ENCODE data around the gene STK11.

STK11 gene

DNA sequence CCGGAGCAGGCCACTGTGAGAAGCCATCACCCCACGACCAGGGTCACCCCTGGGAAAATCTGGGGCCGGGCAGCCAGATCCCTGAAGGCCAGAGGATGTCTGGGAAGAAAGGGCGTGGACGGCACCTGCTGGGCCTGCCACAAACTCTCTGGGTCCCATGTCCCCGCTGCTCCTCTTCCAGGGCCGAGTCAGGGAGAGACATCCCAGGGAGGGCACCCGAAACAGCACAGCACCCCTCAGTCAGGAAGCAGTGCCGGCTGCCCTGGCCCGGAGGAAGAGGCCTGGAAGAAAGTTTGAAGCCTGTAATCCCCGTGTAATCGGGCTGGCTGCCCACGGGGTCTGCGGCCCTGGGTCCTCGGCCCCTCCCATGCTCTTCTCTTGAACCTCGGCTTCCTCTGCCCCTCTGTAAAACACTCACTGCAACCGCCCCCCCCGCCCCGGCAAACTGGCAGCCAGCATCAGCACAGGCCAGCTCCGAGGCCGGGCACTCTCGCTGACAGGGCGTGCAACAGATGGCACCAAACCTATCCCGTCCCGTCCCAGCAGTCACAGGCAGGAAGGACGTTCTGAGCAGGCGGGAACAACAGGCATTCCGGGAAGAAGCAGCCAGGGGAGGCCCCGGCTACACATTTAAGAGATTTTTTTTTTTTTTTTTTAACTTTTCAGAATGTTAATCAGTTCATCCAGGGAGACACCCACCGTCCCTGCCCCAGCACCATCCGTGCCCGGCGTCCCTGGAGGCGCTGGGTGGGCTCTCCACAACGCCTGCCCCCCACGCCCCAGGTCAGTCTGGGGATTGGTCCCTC, 33.0 kb upstream of the STK11 start:
- no peak for TF ChIP-seq CTCF (conservative IDR thresholded peaks at IDR 0.05)
- H3K27ac ChIP-seq: peak overlapping the region; percentile 81

DNA sequence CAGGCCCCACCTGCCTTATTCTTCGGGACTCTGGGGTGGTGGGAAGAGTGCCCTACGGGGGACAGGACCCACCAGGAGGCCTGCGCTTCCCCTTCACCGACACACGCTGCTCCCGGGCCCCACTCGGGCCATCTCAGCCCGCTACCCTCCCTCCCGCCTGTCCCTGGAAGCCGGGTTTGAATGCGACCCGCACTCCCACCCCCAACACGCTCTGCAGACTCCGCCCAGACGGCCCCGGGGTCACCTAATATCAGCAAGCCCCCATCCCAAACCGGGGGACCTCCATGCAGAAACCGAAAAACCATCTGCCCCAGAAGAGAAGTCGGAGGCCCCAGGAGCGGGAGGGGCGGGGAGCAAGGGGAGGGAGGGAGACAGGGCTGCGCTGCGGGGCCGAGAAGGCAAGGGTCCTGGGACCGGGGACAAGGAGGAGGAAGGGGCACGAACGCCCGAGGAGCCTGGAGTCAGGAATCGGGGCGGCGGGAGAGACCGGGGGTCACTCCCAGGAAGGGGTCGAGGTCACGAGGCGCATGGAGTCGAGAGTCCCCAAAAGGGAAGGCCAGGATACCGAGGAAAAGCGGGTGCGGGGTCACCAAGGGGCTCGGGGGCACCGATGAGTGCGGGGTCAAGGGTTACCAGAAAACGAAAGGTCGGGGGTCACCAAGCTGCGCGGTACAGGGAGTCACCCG, 32.3 kb upstream of the STK11 start:
- peak overlapping the region; percentile 81 for H3K27ac ChIP-seq

DNA sequence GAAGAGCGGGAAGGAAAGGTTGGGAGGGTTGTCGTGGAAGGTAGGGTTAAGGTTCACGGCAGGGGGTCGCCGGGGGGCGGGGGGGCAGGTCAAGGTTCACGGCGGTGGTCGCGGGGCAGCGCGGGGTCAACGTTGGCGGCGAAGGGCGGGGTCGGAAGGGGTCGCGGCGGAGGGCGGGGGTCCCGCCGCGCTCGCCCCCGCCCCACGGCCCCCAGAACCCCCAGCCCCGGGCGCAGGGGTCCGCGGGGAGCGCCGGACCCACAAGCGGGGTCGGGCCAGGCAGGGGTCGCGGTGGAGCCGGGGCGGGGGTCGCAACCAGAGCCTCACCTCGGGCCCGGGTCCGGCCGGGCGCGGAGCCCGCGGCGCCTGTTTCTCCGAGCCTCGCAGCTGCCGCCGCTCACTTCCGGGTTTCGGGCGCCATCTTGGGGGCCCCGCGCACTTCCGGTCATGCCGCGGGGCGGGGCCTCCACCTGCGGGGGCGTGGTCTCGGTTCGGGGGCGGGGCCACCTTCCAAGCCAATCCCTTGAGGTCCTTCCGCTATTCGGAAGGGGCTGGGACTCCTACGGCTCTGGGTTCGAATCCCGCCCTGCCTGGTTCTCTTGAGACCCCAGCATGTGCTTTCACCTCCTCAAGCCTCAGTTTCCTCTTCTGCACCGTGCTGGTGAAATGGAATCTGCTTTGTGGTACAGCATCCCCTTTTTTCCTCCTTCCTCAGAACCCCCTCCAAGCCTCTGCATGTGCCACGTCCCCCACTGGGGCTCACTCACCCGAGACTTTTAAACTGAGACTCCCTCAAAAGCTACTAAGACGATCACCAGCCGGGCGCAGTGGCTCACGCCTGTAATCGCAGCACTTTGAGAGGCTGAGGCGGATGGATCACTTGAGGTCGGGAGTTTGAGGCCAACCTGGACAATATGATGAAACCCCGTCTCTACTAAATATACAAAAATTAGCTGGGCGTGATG, 31.5 kb upstream of the STK11 start, which contains the start of gene SBNO2:
TSS of gene SBNO2 (minus strand) at position 424 of the 965 bp plus-strand sequence. CDS start 19,992 bp downstream, outside the sequence.
- no peak for TF ChIP-seq CTCF (conservative IDR thresholded peaks at IDR 0.05)
- H3K27ac ChIP-seq: peak within 1 kb of the TSS; percentile 81

More for the DNA sequence above, 32.3 kb upstream of the STK11 start:
- no peak for TF ChIP-seq CTCF (conservative IDR thresholded peaks at IDR 0.05)

DNA sequence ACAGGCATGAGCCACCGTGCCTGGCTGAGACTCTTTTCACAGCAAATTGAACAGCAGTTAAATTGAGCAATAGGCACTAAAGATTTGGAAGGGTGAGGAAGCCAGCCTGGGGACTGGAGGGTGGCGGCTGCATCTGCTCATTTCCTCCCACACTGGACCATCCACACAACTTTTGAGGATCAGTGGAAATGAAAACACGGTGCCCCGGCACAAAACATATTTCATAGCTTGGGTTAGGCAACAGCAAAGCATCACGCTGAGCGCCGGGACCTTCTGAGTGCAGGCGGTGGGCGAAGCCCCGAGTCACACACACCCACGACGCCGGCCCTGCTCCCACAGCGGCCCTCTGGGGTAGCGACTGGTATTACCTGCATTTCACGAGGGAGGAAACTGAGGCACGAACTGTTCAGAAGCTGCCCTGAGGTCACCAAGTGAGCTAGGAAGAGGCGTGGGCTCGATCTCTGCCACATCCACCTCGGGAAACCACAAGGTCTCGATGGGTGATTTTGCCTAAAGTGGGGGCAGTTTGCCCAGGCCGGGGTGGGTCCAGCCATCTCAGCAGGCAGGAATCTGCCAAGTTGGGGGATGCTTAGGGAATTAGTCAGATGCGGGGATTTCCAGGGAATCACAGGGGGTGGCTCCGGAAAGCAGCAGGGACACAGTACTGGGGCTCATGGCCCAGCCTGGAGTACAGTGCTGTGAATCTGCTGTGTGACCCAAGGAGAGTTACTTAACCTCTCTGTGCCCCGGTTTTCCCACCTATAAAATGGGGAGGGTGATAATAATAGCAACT, 28.1 kb upstream of the STK11 start:
- no peak for TF ChIP-seq CTCF (conservative IDR thresholded peaks at IDR 0.05)
- H3K27ac ChIP-seq: no peak overlapping the region

DNA sequence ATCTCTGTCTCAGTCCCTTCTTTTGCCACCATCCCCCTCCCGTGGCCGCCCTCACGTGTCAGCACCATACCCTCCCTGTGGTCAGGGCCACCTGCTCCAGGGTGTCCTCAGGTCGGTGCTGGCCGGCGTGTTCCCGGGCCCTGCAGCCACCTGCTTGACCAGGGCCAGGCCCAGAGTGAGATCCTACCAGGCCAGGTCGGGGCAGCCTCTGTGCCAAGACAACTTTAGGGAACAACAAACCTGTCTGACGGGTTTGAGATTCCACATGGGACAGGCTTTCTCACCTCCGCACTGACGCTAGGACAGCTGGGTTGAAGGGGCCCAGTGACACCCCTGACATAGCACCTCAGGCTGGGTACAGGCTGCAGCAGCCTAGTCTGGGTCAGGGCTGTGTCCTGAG, 24.0 kb upstream of the STK11 start:
- H3K27ac ChIP-seq: peak overlapping the region; percentile 84
- TF ChIP-seq CTCF (conservative IDR thresholded peaks at IDR 0.05): no peak

DNA sequence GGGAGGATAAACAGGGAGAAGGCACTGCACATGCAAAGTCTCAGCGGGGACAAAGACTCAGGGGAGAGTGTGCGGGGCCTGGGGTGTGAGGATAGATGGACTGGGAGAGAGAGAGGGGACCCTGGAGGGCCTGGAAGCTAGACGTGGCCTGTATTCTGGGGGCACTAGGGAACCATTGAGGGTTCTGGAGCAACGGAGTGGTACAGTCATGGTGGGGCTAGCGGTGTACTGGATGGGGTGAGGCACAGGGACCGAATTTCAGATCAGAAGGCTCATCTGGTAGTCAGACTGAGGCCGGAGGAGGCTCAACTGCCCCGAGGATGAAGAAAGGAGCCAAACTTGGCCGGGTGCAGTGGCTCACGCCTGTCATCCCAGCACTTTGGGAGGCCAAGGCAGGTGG, 23.5 kb upstream of the STK11 start:
- H3K27ac ChIP-seq: peak overlapping the region; percentile 84
- no peak for TF ChIP-seq CTCF (conservative IDR thresholded peaks at IDR 0.05)

Data from VCaP (cell line).